Ramos (cell line): ENCODE measurements around the gene ULK1.
"Not testable (repeated sequence)": the region's sequence is repeated elsewhere in the genome, so short reads cannot be mapped to it uniquely, and the experiment has no call there.

Experiments used
- in situ Hi-C: fragments of 300-500 bp; cut with MboI; formaldehyde crosslinking; loops from one replicate; pipeline ENCODE4 v1.14.3; 2022; ENCODE audit warnings: low sequenced_read_pairs; ENCODE audit not compliant: unreplicated experiment

Gene ULK1

GRCh38 chr12:131960590-131961325 is 66.3 kb downstream of the ULK1 start:
- in situ Hi-C loops = not testable (repeated sequence)

- in situ Hi-C loops = not testable (repeated sequence)
These were observed 66.9 kb downstream of the ULK1 start for GRCh38 chr12:131961328-131961727.

GRCh38 chr12:131962069-131962468 is 67.6 kb downstream of the ULK1 start:
- in situ Hi-C loops = no loop called here

GRCh38 chr12:131963381-131963780 is 69.0 kb downstream of the ULK1 start:
- in situ Hi-C loops = no loop called here

GRCh38 chr12:131965073-131965472 is 70.7 kb downstream of the ULK1 start:
- in situ Hi-C loops = no loop called here

- in situ Hi-C loops = no loop called here
These were observed 76.8 kb downstream of the ULK1 start for GRCh38 chr12:131971226-131971625.
